ENCODE results near the gene KRT37. TPM values are rescaled to one million over a fixed set of nuclear protein-coding genes. Genes with fewer than 3 reads are reported as not detected.
A peak's percentile ranks its signal among the peaks of the same experiment; 100 is the strongest.

Gene KRT37
- total and polyA plus RNA-seq, 9 of the 15 experiments (the other 6 are each of a cell fraction or from before 2014, with no cell fraction given) = not detected

DNA sequence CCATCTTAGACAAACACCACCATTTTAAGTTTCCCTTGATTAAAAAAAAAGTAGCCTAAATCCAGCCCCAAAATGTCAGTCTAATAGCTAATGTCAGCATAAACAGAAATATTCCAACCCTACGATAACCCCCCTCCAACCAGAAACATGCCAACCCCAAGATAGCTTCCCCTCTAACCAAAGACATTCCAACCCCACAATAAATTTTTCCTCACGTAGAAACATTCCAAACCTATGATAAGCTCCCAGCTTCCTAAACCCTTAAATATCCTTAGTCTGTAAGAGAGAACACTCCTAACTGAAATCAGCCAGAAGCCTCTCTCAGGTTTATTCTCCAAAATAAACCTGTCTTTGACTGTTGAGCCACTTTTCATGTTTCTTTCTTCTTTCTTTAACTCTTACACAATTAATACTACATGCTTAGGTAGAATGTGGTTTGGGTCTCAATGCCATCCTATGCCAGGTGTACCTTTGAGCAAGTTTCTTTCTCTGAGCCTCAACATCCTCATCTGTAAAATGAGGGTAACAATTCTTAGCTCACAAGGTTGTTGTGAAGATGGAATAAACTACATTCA is 26.9 kb upstream of the KRT37 start:
- peak; percentile 87 for TF ChIP-seq HLTF (IDR thresholded peaks at IDR 0.05)
- TF ChIP-seq, protein P1, sequence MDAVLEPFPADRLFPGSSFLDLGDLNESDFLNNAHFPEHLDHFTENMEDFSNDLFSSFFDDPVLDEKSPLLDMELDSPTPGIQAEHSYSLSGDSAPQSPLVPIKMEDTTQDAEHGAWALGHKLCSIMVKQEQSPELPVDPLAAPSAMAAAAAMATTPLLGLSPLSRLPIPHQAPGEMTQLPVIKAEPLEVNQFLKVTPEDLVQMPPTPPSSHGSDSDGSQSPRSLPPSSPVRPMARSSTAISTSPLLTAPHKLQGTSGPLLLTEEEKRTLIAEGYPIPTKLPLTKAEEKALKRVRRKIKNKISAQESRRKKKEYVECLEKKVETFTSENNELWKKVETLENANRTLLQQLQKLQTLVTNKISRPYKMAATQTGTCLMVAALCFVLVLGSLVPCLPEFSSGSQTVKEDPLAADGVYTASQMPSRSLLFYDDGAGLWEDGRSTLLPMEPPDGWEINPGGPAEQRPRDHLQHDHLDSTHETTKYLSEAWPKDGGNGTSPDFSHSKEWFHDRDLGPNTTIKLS (IDR thresholded peaks at IDR 0.05; ENCODE audit: borderline replicate concordance, low read depth) = no peak
- no peak for TF ChIP-seq ZNF274 (IDR thresholded peaks at IDR 0.05; ENCODE audit: borderline replicate concordance, low read depth, low read length)
- TF ChIP-seq ZNF830 (CRISPR knock-in tag; IDR thresholded peaks at IDR 0.05) = no peak
- TF ChIP-seq TEAD1 (CRISPR knock-in tag; IDR thresholded peaks at IDR 0.05) = no peak
- Histone ChIP-seq H3K4me3 (no peak overlapping the region), H4K20me1 (replicated peaks; ENCODE audit: control insufficient read depth, insufficient read depth, low read length) (no peaks in the 10 kb centered on the region), H3K9me3 (replicated peaks; ENCODE audit: control insufficient read depth, insufficient read depth, low read depth, low read length) (no peaks in the 10 kb centered on the region; the same call in 1 of the 2 replicates), H2AFZ (ENCODE audit: low read depth, low read length) (no peak overlapping the region), H3K4me2 (ENCODE audit: insufficient read depth, low read length) (no peak overlapping the region), H3K4me1 (replicated peaks in 1 of 2; ENCODE audit: control insufficient read depth in 2 of 2, insufficient read depth in 2 of 2, low read length in 2 of 2) (no peaks in the 10 kb centered on the region), H3K79me2 (ENCODE audit: control insufficient read depth, insufficient read depth, low read length) (no peaks in the 10 kb centered on the region), H3K27ac (ENCODE audit: extremely low read depth, low read depth, low read length) (no peak overlapping the region), H3K36me3 (ENCODE audit: control insufficient read depth, insufficient read depth, low read length) (no peaks in the 10 kb centered on the region), H3K27me3 (ENCODE audit: control insufficient read depth in 2 of 2, insufficient read depth in 2 of 2, low read length in 2 of 2) (peaks cover 3 to 7% of the 10 kb centered on the region in 2 experiments; a peak in 1 of 5 replicates), H3K9me1 (ENCODE audit: control insufficient read depth, insufficient read depth, low read length) (no peaks in the 10 kb centered on the region), H3K9ac (ENCODE audit: insufficient read depth in 1 of 2, low read depth in 2 of 2, low read length in 2 of 2) (no peak overlapping the region)
- ATAC-seq = no peak
- in situ Hi-C loops (cut with MboI) (no loop called here), intact Hi-C loops (cut with micrococcal nuclease) (no loop called here)
- POLR2A ChIA-PET = interaction anchor here (0.6 kb wide), 2 partner anchors 44 to 226 kb away, joined by 3 to 4 read pairs; no protein-coding TSS in a partner anchor
- no peak for FAIRE-seq
- CTCF ChIA-PET (ENCODE audit: low intra/inter-chr PET ratio) = interaction anchor here (0.6 kb wide), 1 partner anchor 75 kb away, joined by 3 read pairs; no protein-coding TSS in a partner anchor
- no peak for DNase-seq (ENCODE audit: extremely low read depth in 1 of 4, low spot score in 3 of 4)
- BruUV-seq (replicated peaks) = no TSS peak
- 0% methylated on average over 2 of the region's 2 CpGs for WGBS (ENCODE audit: insufficient coverage, low coverage, missing lambda C conversion rate)

Measured in K562 (cell line).